IPS-NIHi7 (cell line): Measurements from ENCODE around the gene PI3.
"Not testable (repeated sequence)": the region's sequence is repeated elsewhere in the genome, so short reads cannot be mapped to it uniquely, and the experiment has no call there.

Source experiments
- DNase-seq: peaks from one replicate; pipeline ENCODE4 v3.0.0; 2012; ENCODE audit warnings: mixed read lengths; ENCODE audit errors: extremely low spot score

The PI3 gene, protein sequence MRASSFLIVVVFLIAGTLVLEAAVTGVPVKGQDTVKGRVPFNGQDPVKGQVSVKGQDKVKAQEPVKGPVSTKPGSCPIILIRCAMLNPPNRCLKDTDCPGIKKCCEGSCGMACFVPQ

DNA sequence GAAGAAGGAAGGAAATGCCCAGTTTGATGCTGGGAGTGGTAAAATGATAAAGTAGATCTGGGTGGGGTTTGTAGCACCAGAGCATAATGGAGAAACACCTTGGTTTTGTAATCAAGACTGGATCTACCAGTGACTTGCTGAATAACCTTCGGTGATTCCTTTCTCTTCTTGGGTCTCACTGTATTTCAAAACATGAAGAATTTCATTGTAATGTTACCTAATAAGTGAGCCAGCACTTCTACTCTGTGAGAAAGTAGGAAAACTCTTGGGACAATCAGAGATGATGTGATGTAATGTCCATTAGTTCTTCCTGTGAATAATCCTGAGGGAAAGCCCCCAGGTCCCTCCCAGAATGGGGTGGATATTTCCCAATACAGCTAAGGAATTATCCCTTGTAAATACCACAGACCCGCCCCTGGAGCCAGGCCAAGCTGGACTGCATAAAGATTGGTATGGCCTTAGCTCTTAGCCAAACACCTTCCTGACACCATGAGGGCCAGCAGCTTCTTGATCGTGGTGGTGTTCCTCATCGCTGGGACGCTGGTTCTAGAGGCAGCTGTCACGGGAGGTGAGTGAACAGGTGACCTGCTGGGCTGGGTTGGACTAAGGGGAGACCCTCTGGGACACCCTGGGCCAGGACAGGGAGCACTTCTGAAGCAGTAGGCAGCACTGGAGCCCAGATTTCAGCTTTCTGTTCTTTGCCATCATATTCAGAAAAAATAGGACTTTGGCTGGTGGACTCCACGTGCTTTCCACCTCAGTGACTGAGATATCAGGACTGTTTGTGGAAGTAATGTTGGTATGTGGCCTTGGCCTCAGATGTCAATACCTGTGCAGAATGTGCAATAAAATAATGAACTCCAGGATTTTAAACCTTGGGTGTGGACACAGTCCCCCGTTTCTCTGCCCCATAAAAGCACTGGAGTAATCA lies at the start of gene PI3:
Gene PI3 (plus strand): TSS at position 469 of the 931 bp plus-strand sequence. CDS start 21 bp downstream, at position 490.
- no peak for DNase-seq

DNA sequence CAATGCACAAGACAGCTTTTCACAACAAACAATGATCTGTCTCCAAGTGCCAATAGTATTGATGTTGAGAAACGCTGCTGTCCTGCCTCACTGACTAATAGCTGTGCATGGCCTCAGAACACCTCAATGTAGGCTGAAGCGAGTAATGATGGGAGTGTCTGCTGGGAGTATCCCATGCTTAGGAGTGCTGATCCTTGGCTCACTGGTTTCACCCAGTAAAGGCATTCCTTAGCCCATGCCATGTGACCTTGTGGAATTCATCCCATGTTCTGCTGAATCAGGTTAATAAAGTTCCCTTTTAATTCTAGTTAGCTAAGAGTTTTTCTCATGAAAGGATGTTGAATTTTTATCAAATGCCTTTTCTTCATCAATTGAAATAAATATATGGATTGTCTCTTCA lies 46.6 kb upstream of the PI3 start:
- no peak for DNase-seq

DNA sequence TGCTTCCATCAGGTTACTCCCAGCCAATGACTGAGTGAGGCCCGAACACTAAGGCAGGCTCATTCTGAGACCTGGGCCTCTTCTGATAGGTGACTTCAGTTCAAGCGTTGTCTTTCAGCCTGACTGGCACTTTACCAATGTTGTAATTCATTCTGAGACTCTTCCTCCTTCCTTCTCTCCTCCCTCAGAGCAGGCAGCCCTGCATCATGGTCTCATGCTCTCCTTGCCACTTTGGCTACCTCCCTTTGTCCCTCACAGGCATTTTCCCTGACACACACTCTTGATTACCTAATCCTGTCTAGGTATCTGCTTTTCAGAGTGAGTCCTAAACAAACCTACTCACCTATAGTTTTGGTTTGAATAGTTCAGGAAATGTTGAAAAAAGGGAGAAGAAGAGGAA lies 37.8 kb upstream of the PI3 start:
- DNase-seq, result no peak

DNA sequence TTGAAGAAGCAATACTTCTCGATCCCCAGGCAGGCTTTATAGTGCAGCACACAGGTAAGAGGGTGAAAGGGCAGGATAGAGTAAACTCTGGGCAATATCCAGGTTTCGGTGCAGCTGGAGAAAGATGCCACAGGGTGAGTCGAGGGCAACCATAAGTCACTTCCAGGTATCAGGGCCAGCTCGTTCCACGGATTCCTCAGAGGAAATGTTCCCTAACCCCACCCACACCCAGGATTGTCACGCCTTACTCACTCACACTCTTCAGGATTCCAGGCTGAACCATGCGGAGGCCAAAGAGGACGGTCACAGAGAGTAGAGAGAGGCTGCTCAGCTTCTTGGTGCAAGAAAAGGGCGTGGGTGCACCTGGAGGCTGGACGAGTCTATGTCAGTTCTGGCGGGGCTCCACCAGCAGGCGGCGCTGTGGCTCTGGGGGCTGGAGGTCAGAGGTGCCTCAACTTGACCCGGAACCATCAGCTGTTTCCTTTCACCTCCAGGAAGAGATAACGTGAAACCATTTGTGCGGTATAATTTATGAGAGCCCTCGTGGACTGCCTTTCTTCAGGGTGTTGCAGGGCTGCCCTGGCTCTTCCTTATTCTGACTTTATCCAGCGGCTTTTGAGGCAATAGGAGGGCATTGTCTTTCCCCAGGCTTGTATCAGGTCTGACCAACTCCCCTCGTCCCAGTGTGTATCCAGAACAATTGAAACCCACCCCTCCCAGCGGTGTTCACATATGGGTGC lies 36.0 kb upstream of the PI3 start:
- DNase-seq, result peak; percentile 92

DNA sequence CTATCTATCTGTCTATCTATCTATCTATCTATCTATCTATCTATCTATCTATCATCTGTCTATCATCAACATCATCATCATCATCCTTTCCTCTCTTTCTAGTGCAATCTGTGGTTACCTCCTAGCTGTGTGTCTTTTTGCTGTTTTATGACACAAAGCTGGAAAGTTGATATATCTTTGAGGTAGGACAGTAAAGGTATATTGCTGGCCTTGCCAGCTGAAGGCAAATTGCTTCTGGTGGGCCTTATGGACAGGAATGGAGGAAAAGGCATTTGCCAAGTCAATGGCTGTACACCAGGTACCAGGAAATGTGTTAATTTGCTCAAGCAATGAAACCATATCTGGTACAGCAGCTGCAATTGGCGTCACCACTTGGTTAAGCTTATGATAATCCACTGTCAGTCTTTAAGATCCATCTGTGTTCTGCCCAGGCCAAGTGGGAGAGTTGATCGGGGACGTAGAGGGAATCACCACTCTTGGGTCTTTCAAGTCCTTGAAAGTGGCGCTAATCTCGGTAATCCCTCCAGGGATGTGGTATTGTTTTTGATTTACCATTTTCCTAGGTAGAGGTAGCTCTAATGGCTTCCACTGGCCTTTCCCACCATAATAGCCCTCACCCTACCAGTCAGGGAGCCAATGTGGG lies 34.8 kb upstream of the PI3 start:
- DNase-seq, result not testable (repeated sequence)

DNA sequence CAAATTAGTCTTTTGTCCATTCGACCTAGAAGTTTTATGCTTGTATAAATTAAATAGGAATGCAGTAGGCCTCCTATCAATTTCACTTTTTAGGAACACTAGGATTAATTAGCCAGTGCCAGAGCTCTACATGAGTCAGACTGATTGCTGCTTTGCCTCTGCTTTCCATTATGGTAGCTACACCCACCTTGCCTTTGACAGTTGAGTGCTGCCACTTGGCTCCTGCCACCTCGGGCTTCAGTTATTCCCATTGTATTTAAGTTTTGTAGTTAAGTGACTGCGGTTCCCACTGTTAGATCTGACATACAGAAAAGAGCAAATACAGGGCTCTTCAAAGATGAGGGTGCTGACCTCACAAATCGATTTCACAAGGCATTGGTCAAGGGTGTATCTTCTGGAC lies 33.9 kb upstream of the PI3 start:
- DNase-seq, result no peak

DNA sequence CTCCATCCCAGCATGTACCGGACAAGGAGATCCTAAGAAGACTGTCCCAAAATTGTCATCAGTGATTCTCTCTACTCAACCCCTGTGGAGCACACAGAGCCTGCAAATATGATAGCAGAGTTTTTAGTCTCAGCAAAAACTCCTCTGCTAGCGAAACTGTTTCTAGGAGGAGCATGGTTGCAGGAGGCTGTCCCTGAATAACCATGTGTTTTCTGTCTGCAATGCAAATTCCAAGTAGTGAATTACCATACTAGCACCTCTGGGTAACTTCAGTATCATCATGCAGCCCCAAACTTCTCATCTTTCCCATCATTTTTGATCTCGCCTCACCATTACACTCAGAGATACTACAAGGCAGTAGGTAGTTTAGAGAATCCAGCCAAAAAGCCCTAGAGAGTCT lies 25.6 kb upstream of the PI3 start:
- no peak for DNase-seq

DNA sequence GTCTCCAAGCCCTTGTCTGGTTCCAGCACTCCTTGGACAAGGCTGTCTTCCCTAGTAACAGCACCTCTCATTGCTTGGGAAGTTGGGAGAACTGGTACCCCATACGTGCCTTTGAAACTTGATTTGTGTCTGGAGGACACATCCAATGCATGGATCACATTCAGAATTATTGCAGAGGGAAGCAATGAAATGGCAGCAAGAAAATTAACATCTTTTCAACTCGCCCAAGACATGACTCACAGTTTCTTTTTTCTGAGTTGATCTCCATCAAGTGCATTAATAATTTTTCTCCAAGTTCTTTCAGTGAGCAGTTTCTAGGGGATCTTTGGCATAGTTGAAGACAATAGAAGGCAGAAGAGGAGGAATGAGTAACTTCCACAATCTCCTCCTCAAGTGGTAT lies 22.3 kb upstream of the PI3 start:
- no peak for DNase-seq

DNA sequence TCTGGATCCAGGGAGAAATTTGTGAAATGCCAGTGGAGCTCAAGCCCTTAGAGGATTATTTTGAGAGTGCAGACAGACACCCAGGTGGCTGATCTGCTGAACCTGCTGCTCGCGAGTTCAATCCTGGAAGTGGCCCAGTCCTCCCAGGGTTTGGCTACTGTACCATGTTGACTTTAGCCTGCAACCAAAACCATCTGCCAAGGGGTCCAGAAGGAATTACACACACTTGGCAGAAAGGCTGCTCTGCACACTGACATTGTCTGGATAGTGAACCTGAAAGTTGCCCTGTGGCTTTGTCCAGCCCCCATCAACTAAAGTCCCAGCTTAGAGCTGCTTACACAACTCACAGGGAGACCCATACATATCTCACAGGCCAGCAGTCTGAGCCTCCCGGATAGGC lies 21.6 kb upstream of the PI3 start:
- DNase-seq, result no peak

DNA sequence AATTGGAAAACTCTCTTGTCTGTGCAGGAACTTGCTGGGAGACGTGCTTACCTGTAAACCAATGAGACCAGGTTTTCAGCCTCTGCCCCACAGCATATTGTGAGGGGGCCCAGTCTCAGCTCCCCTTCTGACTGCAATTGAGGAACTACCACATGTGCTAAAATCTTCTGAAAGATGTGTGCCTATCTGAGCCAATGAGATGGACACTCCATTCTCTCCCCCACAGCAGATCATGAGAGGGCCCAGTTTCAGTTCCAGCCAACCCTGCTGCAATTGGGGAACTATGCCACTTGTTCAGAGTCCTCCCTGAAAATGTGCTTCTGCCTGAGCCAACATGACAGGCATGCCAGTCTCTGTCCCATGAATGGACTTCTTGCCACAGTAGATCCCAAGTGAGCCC lies 20.9 kb upstream of the PI3 start:
- DNase-seq, result no peak

DNA sequence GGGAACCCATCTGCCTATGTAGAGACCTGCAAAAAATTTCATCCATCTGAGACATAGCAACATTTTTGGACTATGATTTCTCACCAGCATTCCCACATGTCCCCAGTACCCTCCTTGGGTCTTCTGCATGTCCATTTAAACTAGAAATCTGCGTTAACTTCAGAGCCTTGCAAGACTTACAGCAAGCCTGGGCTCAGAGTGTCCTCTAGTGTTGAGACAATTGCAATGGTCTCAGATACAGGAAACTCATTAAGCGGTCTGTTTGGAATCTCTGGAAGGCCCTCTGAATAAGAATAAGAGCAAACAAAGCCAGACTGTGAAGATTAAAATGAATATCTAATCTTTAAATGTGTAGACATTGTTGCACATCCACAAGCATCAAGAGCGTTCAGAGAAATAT lies 20.5 kb upstream of the PI3 start:
- DNase-seq, result no peak

DNA sequence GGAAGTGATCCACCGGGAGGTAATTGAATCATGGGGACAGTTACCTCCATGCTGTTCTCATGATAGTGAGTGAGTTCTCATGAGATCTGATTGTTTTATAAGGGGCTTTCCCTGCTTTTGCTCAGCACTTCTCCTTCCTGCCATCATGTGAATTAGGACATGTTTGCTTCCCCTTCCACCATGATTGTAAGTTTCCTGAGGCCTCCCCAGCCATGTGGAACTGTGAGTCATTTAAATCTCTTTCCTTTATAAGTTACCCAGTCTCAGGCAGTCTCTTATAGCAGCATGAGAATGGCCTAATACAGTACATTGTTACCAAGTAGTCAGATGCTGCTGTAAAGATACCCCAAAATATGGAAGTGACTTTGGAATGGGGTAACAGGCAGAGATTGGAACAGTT lies 19.9 kb upstream of the PI3 start:
- DNase-seq, result not testable (repeated sequence)

DNA sequence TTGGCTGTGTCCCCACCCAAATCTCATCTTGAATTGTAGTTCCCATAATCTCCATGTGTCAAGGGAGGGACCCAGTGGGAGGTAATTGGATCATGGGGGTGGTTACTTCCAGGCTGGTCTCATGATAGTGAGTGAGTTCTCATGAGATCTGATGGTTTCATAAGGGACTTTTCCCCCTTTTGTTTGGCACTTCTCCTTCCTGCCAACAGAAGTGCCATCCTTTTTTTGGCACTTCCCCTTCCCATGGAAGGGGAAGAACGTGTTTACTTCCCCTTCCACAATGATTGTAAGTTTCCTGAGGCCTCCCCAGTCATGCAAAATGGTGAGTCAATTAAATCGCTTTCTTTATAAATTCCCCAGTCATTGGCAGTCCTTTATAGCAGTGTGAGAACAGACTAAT lies 18.0 kb upstream of the PI3 start:
- no peak for DNase-seq

DNA sequence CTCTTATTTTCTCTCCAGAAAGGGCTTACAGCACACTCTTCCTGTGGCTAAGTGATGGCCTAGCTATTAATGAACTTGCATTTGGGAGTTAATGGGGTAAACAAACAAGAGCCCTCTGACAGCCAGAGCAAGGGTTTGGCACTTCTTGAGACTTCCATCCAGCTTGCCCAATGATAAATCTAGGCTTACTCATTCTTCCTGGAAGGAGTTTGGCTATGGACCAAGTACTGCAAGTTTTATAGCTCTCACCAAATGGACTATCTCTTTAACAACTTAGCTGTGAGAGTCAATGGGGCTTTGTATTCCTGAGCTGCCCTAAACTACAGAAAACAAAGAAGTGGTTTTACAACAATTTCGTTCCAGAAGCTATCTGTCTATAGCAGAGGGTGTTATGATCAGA lies 16.7 kb upstream of the PI3 start:
- DNase-seq, result no peak

DNA sequence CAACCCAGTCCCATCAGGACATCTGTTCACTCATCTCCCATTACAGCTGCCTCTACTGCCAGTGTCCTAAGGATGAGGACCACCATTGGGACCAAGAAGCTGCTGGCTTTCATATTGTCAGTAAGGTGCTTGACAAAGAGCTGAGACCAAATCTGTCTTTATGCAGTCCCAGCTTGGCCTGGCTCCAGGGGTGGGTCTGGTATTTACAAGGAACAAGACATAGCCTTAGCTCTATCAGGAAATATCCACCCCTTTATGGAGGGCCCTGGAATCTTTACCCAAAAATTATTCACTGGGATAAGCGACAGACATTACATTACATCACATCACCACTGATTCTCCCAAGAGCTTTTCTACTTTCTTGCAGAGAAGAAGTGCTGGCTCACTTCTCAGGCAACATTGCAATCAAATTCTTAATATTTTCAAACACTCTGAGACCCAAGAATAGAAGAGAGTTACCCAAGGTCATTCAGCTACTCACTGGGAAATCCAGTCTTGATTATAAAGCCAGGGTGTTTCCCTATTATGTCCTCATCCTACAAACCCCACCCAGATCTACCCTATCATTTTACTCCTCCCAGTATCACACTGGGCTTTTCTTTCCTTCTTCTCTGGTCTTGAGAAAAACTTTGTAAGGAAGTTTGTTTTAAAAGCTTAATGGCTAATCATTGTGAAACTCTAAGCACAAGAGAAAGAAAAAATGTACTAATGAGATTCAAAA lies 11.5 kb upstream of the PI3 start:
- no peak for DNase-seq

DNA sequence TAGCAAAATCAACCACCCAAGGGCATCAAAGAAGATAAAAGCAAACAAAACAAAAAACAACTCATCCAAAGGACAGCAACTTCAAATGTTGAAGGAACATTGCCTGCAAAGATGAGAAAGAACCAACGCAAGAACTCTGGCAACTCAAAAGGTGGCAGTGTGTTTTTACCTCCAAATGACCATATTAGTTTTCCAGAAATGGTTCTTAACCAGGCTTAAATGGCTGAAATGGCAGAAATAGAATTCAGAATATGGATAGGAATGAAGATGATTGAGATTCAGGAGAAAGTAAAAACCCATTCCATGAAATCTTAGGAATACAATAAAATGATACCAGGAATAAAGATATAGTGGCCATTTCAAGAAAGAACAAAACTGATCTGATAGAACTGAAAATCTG lies 9.8 kb upstream of the PI3 start:
- DNase-seq, result no peak

DNA sequence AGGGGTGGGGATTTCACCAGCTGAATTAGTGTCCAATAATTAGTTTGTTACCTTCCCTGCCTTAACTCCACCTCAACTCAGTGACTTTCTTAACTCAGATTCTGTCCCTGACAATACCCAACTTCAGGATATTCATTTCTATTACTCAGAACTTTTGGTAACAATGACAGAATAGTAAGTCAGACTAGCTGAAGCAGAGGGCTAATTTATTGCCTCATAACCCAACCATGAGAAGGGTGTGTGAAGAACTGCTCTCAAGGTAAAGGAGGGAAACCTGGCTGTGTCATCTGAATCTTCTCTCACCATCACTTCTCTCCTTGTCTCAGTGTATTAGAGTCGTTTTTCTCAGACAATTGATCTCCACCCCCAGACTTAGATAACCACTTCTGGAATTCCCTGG lies 1.2 kb upstream of the PI3 start:
- DNase-seq, result no peak

DNA sequence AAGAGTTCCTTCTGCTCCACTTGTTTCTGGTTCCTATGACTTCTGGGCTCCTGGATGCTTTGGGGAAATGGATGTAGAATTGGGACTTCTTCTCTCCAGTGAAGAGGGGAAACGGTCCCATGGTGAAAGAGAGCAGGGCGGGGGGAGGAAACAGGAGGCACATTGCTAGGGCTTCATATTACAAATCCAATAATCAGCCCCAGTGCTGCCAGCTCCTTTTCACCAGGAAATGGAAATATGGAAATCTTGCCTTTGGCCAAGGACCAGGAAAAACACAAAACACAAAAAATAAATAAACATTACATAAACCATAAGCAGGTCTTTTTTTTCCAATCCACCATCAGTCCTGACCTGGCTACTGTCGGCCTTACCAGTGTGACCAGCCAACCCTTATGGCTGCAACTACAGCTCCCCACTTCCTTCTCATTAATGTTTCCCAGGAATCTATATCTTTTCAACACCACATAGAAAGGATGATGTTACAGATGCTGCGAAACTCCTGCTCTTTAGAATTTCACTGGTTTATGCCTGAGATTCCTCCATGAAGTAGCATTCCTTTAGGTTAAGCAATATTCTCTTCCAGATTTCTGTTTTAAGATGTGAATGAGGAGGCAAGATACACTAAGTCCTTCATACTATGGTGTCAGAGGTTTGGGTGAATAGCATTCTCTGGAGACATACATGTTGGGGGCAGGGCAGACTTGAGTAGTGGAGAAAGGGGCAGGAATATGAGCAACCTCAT lies 2.0 kb downstream of the PI3 start:
- DNase-seq, result no peak

DNA sequence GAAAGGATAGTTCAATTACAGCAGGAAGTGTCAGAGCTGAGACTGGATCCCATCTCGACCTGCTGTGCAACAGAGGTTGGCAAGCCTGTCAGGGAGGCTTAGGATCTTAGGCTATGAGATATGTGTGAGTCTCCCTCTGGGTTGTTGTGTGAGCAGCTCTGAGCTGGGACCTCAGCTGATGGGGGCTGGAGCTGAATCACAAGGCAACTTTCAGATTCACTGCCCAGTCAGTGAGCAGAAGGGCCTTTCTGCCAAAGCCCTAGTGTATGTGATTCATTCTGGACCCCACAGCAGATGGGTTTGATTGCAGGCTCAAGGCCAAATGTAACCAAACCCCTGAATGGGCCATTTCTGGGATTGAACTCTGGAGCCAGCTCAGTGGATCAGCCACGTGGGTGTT lies 4.5 kb downstream of the PI3 start:
- no peak for DNase-seq

DNA sequence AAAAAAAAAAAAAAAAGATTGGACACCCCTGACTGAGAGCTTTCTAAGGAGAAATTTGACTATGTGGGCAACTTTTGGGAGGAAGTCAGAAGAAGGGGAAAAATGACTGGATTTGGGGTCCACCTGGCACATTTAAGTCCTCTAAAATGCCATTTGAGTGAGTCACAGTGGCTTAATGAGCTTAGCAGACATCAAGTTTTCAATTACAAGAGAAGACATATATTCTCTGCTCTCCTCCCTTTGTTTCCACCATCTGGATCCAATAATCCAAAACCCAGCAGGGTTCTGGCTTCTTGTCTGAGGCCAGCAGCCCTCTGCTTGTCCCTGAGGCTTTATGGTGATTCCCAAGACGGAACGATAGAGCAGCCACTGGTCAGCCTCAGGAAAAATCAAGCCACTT lies 6.9 kb downstream of the PI3 start:
- no peak for DNase-seq

DNA sequence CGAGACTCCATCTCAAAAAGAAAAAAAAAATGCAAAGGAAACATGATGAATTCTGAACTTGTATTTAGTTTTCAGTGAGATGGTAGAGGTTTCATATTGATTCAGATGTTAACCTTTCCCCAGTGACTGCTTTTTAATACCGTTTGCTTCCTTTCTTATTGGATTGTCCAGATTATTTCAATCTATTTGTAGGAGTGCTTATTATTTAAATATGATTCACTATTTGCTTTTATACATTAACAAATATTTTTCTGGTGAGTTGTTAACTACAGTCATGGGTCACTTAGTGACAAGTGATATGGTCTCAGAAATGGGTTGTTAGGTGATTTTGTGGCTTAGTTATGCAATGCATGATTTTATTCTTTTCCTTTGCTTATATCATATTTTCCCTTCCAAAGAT lies 8.4 kb downstream of the PI3 start:
- DNase-seq, result no peak
